ENCODE results near the gene OTOP2. TPM values are rescaled to one million over a fixed set of nuclear protein-coding genes. Genes with fewer than 3 reads are reported as not detected.

OTOP2 gene
- total and polyA plus RNA-seq, 10 of the 15 experiments (the other 5 are each of a cell fraction or from before 2014, with no cell fraction given): not detected

DNA sequence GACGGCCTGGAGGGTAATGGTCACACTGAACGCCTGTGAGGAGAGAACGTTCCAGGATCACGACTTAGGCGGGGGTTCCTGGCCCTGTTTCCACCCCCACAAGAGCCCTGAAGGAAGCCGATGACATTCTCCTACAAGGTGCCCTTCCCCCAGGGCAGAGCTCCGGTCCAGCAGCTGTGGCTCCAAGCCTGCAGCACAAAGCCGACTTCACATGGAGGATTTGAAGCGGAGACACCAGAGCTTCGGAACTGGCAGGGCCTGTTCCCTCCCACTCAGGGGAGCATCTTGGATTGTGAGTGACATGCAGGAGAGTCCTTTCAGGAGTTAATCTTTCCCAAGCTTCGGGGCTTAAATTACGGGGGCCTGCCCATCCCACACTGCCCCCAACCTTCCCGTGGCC, 35.6 kb upstream of the OTOP2 start (continued):
- TF ChIP-seq, protein P1, sequence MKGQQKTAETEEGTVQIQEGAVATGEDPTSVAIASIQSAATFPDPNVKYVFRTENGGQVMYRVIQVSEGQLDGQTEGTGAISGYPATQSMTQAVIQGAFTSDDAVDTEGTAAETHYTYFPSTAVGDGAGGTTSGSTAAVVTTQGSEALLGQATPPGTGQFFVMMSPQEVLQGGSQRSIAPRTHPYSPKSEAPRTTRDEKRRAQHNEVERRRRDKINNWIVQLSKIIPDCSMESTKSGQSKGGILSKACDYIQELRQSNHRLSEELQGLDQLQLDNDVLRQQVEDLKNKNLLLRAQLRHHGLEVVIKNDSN (IDR thresholded peaks at IDR 0.05; ENCODE audit: borderline replicate concordance, extremely low read length, insufficient read depth, low read depth, low read length): no peak
- TF ChIP-seq JUND (IDR thresholded peaks at IDR 0.05; ENCODE audit: low read depth, low read length) (no peak), BCL11A (IDR thresholded peaks at IDR 0.05; ENCODE audit: low read depth, low read length) (no peak), NBN (IDR thresholded peaks at IDR 0.05) (no peak), CBX3 (IDR thresholded peaks at IDR 0.05; ENCODE audit: borderline replicate concordance, low read depth) (no peak), CREM (IDR thresholded peaks at IDR 0.05; ENCODE audit: low read depth) (no peak), YBX1 (IDR thresholded peaks at IDR 0.05) (no peak), ESRRA (IDR thresholded peaks at IDR 0.05; ENCODE audit: low read length) (no peak), NR2F1 (conservative IDR thresholded peaks at IDR 0.05) (no peak)

DNA sequence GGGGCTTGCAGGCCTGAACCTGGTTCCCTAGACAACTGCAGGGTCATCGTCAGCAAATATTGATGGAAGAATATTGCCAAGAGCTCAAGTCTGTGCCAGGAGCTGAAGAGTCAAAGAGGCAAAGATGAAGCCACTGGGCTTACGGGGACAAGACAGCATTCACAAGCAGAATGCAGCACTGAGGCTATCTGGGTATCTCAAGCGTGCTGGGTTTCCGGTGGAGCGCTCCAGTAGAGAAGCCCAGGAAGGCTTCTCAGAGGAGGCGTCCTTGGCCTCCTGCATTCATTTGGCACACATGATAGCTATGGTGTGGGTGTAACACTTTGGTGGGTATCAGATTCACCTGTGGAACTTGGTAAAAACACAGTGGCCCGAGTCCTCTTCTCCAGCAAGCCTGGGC, 33.5 kb upstream of the OTOP2 start:
- CTCF ChIA-PET: no interaction called here
- Histone ChIP-seq H2AFZ (ENCODE audit: control insufficient read depth, low read depth, low read length) (no peak overlapping the region), H3K4me2 (ENCODE audit: control insufficient read depth, insufficient read depth) (no peak overlapping the region), H3K36me3 (ENCODE audit: control insufficient read depth in 2 of 2, insufficient read depth in 2 of 2, low read length in 1 of 2) (no peaks in the 10 kb centered on the region), H3K27ac (ENCODE audit: control insufficient read depth, insufficient read depth) (no peak overlapping the region), H4K20me1 (ENCODE audit: control insufficient read depth, insufficient read depth) (no peaks in the 10 kb centered on the region), H3K9ac (ENCODE audit: control insufficient read depth, insufficient read depth, low read length) (no peak overlapping the region), H3K79me2 (ENCODE audit: control insufficient read depth, insufficient read depth, low read length) (no peaks in the 10 kb centered on the region), H3K9me3 (replicated peaks; ENCODE audit: control insufficient read depth, insufficient read depth, low read length) (no peaks in the 10 kb centered on the region), H3K4me3 (no peak overlapping the region), H3K4me1 (ENCODE audit: control insufficient read depth, insufficient read depth, low read length) (no peaks in the 10 kb centered on the region), H3K27me3 (replicated peaks in 1 of 2; ENCODE audit: control insufficient read depth in 2 of 2, insufficient read depth in 2 of 2, low read length in 1 of 2) (peaks cover 2 to 4% of the 10 kb centered on the region in 2 experiments)
- no peak for FAIRE-seq
- 55% methylated on average over 7 of the region's 7 CpGs for WGBS (ENCODE audit: insufficient coverage, insufficient replicate concordance, low lambda C conversion rate, missing lambda C conversion rate)
- POLR2A ChIA-PET: no interaction called here
- DNase-seq (ENCODE audit: low read depth, low spot score): no peak
- intact Hi-C loops (cut with micrococcal nuclease; ENCODE audit: unreplicated experiment) (no loop called here), in situ Hi-C loops (cut with MboI) (no loop called here)
- SMC1A ChIA-PET (ENCODE audit: uncharacterized antibody, unreplicated experiment): no interaction called here
- TF ChIP-seq SUPT20H (IDR thresholded peaks at IDR 0.05; ENCODE audit: borderline replicate concordance, control insufficient read depth, low read depth, low read length): no peak
- no peak for TF ChIP-seq POU2F2 (IDR thresholded peaks at IDR 0.05; ENCODE audit: borderline replicate concordance, low read depth, low read length)
- no peak for TF ChIP-seq CHD1 (IDR thresholded peaks at IDR 0.05; ENCODE audit: low read depth, low read length)
- no peak for TF ChIP-seq POLR2A (IDR thresholded peaks at IDR 0.05; ENCODE audit: low read depth, low read length)
- no peak for TF ChIP-seq BRCA1 (IDR thresholded peaks at IDR 0.05; ENCODE audit: low read depth, low read length)
- TF ChIP-seq MXI1 (IDR thresholded peaks at IDR 0.05; ENCODE audit: low read depth, low read length): no peak
- no peak for TF ChIP-seq YY1 (IDR thresholded peaks at IDR 0.05; ENCODE audit: low read depth, low read length)
- no peak for TF ChIP-seq SRF (IDR thresholded peaks at IDR 0.05; ENCODE audit: low read depth in 2 of 2, low read length in 2 of 2)
- no peak for TF ChIP-seq MYB (IDR thresholded peaks at IDR 0.05; ENCODE audit: borderline replicate concordance, low read depth, low read length)
- no peak for TF ChIP-seq HDAC2 (IDR thresholded peaks at IDR 0.05)
- no TSS peak for BruUV-seq (replicated peaks)
- RAD21 ChIA-PET (ENCODE audit: unreplicated experiment): interaction anchor here (1.3 kb wide), 1 partner anchor 67 kb away, joined by 3 read pairs; no protein-coding TSS in a partner anchor
- ATAC-seq: no peak

Measured in GM12878 (cell line).